ENCODE data around the gene TMEM150C.
"Not testable (repeated sequence)": the region's sequence is repeated elsewhere in the genome, so short reads cannot be mapped to it uniquely, and the experiment has no call there.

TMEM150C gene

GRCh38 chr4:82569076-82569475 lies 7.3 kb upstream of the TMEM150C start:
- no peak for DNase-seq (ENCODE audit: low read depth)

- no peak for DNase-seq (ENCODE audit: low read depth)
These were observed 5.7 kb upstream of the TMEM150C start for GRCh38 chr4:82567444-82567843.

DNA sequence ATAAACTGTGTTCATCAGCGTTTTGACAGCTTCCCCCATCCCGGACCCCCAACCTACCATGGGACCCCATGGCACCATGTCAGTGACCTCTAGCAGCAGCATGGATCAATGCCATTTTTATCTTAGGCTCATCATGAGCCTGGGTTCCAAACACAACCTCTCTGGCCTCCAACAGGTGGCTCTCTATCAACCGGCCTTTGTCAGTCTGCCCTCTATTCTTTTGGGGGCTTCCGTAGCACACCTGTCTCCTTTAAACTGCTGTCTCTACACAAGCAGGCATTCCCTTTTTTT lies 721 bp upstream of the TMEM150C start:
- DNase-seq (ENCODE audit: low read depth) = no peak

- no peak for DNase-seq (ENCODE audit: low read depth)
These were observed 669 bp downstream of the TMEM150C start for GRCh38 chr4:82560853-82561785.

DNA sequence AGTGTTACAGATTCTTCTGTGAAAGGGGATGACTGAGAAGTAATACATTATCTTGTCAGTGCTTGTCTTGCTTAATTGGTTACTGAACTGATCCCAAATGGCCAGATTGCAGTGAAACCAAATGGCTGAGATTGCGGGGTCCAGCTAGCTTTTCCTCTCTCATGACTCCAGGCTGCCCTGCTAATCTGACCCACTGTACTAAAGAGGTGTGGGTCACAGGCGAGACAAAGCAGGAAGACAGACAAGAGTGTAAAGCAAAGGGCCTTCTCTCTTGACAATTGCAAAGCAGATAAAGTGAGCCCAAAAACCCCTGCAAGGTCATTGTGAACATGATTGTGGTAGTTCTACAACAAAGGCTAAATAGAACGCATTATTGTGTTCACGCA lies 2.1 kb downstream of the TMEM150C start:
- no peak for DNase-seq (ENCODE audit: low read depth)

DNA sequence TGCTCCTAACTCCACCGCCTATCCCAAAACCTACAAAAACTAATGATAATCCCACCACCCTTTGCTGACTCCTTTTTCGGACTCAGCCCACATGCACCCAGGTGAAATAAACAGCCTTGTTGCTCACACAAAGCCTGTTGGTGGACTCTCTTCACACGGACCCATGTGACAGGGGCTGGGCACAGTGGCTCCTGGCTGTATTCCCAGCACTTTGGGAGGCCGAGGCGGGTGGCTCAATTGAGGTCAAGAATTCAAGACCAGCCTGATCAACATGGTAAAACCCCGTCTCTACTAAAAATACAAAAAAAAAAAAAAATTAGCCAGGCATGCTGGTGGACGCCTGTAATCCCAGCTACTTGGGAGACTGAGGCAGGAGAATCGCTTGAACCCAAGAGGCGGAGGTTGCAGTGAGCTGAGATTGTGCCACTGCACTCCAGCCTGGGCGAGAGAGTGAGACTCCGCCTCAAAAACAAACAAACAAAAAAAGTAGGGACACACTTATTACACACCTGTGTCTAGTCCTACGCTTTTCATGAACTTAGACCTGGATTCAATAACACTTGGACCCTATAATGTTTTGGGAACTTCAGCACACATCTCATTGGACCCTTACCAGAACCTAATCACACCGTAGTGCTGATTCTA lies 2.6 kb downstream of the TMEM150C start:
- not testable (repeated sequence) for DNase-seq (ENCODE audit: low read depth)

DNA sequence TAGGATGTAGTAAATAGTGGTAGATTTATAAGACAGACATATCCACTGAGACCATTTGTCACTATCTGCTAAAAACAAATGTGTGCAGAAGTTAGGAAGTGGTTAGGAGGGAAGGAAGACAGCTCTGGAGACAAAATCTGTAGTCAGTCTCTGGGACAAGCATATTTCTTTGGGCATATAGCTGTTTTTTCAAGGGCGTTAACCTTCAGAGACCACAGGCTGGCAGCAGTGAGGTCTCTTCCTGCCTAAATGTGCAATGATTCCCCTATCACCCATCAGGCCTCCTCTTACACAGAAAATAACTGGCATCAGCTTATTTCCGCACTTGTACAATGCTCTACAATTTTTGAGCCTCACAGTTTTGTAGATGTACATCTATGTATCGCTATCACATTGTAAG lies 6.5 kb downstream of the TMEM150C start:
- DNase-seq (ENCODE audit: low read depth) = no peak

DNA sequence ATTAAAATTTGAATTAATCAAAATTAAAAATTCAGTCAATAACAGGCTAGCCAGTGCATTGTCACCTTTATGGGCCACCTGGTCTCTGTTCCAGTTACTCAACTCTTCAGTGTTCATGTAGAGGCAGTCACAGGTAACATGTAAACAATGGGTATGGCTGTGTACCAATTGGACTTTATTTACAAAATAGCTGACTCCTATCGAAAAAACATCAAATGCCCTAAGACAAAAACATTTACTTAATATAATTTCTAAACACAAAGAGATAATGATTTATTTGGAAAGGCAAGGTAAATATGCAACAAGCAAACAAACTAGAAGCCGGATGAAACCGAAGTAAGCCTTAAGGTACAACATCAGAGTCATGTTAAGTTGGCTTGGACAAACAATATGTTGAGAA lies 8.8 kb downstream of the TMEM150C start:
- no peak for DNase-seq (ENCODE audit: low read depth)

DNA sequence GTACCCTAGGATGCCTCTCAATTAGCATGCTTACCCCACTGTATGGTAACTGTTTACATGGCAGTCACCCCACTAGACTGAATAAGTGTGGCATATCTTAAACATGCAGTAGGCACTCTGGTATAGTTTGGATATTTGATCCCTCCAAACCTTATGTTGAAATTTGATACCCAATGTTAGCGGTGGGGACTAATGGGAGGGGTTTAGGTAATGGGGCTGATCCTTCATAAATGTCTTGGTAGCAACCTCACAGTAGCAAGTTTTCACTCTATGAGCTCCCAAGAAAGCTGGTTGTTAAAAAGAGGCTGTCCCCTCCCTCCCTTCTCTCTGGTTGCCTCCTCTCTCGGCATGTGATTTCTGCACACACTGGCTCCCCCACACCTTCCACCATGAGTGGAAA lies 10.1 kb downstream of the TMEM150C start:
- DNase-seq (ENCODE audit: low read depth) = no peak

GRCh38 chr4:82547850-82548249 lies 13.9 kb downstream of the TMEM150C start:
- not testable (repeated sequence) for DNase-seq (ENCODE audit: low read depth)

DNA sequence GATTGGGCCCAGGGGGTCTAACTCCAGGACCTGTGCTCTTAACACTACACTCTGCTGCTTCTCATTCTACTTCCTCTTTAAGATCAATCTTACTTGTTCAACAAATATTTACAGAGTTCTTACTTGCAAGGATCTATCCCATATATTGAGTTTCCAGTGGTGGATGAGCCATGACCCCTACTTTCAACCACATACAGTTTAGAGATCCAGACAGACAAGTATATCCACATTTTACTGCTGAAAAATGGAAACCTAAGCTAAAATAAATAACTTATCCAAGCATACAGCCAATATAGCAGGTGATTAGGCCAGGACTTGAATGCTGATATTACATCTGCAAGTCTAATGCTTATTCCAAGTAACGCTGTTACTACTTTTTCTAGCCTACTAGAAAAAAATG lies 18.7 kb downstream of the TMEM150C start:
- DNase-seq (ENCODE audit: low read depth) = no peak

- DNase-seq (ENCODE audit: low read depth) = no peak
These were observed 19.1 kb downstream of the TMEM150C start for GRCh38 chr4:82542642-82543041.

GRCh38 chr4:82529322-82529721 lies 32.5 kb downstream of the TMEM150C start:
- no peak for DNase-seq (ENCODE audit: low read depth)

GRCh38 chr4:82528868-82529267 lies 32.9 kb downstream of the TMEM150C start:
- no peak for DNase-seq (ENCODE audit: low read depth)

GRCh38 chr4:82528074-82528473 lies 33.7 kb downstream of the TMEM150C start:
- DNase-seq (ENCODE audit: low read depth) = no peak

GRCh38 chr4:82525307-82525911 lies 36.4 kb downstream of the TMEM150C start:
- DNase-seq (ENCODE audit: low read depth) = no peak

DNA sequence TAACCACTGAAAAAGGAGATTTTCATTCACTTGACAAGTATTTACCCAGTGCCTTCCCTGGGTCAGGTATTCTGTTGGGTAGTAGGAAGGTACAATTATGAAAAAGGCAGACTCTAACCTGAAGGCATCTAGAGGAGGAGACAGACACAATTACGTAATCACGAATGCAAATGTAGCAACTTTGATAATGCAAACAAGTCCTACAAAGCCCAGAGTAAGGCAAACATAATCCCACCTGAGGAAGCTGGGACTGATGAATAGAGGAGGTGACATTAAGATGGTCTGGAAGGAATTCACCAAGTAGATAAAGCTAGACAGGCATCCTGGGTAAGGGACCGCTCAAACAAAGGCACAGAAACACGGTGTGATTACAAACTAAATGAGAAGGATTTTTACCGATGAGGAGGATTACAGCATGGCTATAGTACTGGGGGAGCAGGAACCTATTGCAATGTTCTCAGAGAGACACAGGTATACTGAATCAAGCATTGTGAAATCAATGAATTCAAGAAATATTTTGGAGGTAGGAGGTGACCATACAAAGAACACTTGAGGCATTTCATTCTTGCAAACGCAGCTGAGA lies 37.1 kb downstream of the TMEM150C start:
- no peak for DNase-seq (ENCODE audit: low read depth)

DNA sequence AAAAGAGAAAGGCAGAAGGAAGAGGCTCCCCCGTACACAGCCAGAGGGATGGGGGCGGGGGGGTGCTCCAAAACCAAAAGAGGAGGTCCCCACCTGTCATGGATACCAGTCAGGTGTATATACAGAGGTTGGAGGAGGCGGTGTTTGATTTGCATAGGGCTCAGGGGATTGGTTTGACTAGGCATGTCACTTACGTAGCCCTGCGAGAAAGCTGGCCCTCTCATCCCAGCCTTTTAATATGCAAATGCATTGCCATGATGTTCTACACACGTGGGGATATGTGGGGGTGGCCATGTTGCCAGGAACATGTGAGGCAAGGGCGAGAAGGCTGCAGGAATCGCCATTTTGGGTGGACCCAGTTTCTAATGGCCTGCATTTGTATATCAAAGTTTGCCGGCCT lies 38.6 kb downstream of the TMEM150C start:
- DNase-seq (ENCODE audit: low read depth) = no peak

- DNase-seq (ENCODE audit: low read depth) = no peak
These were observed 39.3 kb downstream of the TMEM150C start for GRCh38 chr4:82522472-82522871.

- no peak for DNase-seq (ENCODE audit: low read depth)
These were observed 40.5 kb downstream of the TMEM150C start for GRCh38 chr4:82521283-82521682.

DNA sequence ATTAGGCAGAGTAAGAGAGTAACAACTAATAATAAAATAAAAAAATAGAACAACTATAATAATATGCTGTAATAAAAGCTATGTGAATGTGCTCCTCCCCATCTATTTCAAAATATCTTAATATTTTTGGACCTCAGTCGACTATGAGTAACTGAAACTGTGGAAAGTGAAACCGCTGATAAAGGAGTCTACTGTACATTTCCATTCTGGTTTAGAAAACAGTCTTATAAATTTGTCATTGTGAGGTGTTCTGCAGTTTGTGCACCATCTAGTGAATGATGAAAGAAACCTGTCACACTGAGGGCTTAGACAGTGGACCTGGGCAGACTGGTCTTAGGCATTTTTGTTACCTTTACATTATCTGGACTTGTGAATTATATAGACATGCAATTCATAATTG lies 42.0 kb downstream of the TMEM150C start:
- no peak for DNase-seq (ENCODE audit: low read depth)

DNA sequence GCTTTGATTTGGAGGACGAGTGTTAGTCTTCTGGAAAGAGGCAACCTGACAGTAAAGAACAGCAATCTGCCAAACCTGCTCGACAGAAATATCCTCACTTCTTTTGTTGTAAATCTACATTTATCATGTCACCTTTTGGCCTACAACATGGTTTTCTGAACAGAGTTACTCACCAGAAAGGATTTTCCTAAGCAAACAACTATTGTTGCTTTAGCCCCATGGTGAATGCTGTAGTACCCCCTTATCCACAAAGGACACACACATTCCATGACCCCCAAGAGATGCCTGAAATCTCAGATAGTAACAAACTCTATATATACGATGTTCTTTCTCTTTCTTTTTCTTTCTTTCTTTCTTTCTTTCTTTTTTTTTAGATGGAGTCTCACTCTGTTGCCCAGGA lies 42.7 kb downstream of the TMEM150C start:
- no peak for DNase-seq (ENCODE audit: low read depth)

GRCh38 chr4:82517043-82517442 lies 44.7 kb downstream of the TMEM150C start:
- no peak for DNase-seq (ENCODE audit: low read depth)

Data from T follicular helper cell (primary cell).